MM.1S (cell line): ENCODE measurements around the gene TTC39C.

Experiments used
- DNase-seq: peaks from one replicate; pipeline ENCODE4 v3.0.0-alpha.2; 2015
- H2AFZ ChIP-seq: fragments of 300-600 bp; sonication (generic); 2 replicates; pipeline ENCODE4 v1.6.0; 2016; ENCODE audit warnings: antibody characterized with exemption, low read length
- H3F3A ChIP-seq: fragments of 300-600 bp; sonication (generic); 2 replicates; pipeline ENCODE4 v1.6.1; 2016; ENCODE audit warnings: mild to moderate bottlenecking, antibody characterized with exemption, low read length, moderate library complexity, mixed read lengths; ENCODE audit not compliant: insufficient read depth
- H3K27ac ChIP-seq: fragments of 300-600 bp; sonication (generic); 2 replicates; pipeline ENCODE4 v1.5.1; 2016; ENCODE audit warnings: mild to moderate bottlenecking, low read length
- H3K27me3 ChIP-seq: fragments of 300-600 bp; sonication (generic); replicated peaks from 2 replicates; pipeline ENCODE4 v1.6.0; 2016; ENCODE audit warnings: low read length; ENCODE audit not compliant: insufficient read depth
- H3K36me3 ChIP-seq: fragments of 300-600 bp; sonication (generic); replicated peaks from 2 replicates; pipeline ENCODE4 v1.6.1; 2016; ENCODE audit warnings: mild to moderate bottlenecking, low read length, mixed read lengths; ENCODE audit not compliant: insufficient read depth
- H3K4me1 ChIP-seq: fragments of 300-600 bp; sonication (generic); 2 replicates; pipeline ENCODE4 v1.6.1; 2016; ENCODE audit warnings: low read length, mixed read lengths
- H3K4me2 ChIP-seq: fragments of 300-600 bp; sonication (generic); 2 replicates; pipeline ENCODE4 v1.6.0; 2016; ENCODE audit warnings: low read depth, low read length
- H3K4me3 ChIP-seq: fragments of 300-600 bp; sonication (generic); 2 replicates; pipeline ENCODE4 v1.5.1; 2016; ENCODE audit warnings: low read length, mixed read lengths
- H3K79me2 ChIP-seq: fragments of 300-600 bp; sonication (generic); 2 replicates; pipeline ENCODE4 v1.6.1; 2016; ENCODE audit warnings: mixed run types, low read length, mixed read lengths
- H3K9ac ChIP-seq: fragments of 300-600 bp; sonication (generic); 2 replicates; pipeline ENCODE4 v1.6.1; 2016; ENCODE audit warnings: low read length, mixed read lengths
- H3K9me2 ChIP-seq: fragments of 300-600 bp; sonication (generic); replicated peaks from 2 replicates; pipeline ENCODE4 v1.6.1; 2016; ENCODE audit warnings: mild to moderate bottlenecking, low read length, mixed read lengths; ENCODE audit not compliant: insufficient read depth
- H3K9me3 ChIP-seq: fragments of 300-600 bp; sonication (generic); replicated peaks from 2 replicates; pipeline ENCODE4 v1.6.1; 2016; ENCODE audit warnings: mild to moderate bottlenecking, low read length, mixed read lengths; ENCODE audit not compliant: insufficient read depth
- H4K20me1 ChIP-seq: fragments of 300-600 bp; sonication (generic); 2 replicates; pipeline ENCODE4 v1.6.1; 2016; ENCODE audit warnings: mild to moderate bottlenecking, low read length, moderate library complexity, mixed read lengths; ENCODE audit not compliant: insufficient read depth
- CTCF ChIP-seq: fragments of 300-600 bp; sonication (generic); IDR thresholded peaks from 2 replicates; pipeline ENCODE4 v1.5.1; 2016; ENCODE audit warnings: antibody characterized with exemption, low read length, mixed read lengths
- EZH2 ChIP-seq: fragments of 300-600 bp; sonication (generic); optimal IDR thresholded peaks from 2 replicates; pipeline ENCODE3; 2017; ENCODE audit warnings: low read depth, mild to moderate bottlenecking, antibody characterized with exemption, low read length, mixed read lengths
- EZH2phosphoT487 ChIP-seq: fragments of 300-600 bp; sonication (generic); IDR thresholded peaks from 2 replicates; pipeline ENCODE4 v1.6.1; 2018; ENCODE audit warnings: antibody characterized with exemption, low read length

The TTC39C gene

GRCh38 chr18:24055009-24055804, 40.7 kb downstream of the TTC39C start:
- Histone ChIP-seq H3K9me3 (no peaks in the 10 kb centered on the region), H3K36me3 (no peaks in the 10 kb centered on the region), H3K9me2 (no peaks in the 10 kb centered on the region), H3K4me3 (no peak overlapping the region), H3K27me3 (no peaks in the 10 kb centered on the region), H2AFZ (no peak overlapping the region), H3F3A (no peaks in the 10 kb centered on the region), H3K79me2 (no peaks in the 10 kb centered on the region), H3K27ac (no peak overlapping the region), H3K9ac (no peak overlapping the region), H4K20me1 (no peaks in the 10 kb centered on the region), H3K4me1 (no peaks in the 10 kb centered on the region), H3K4me2 (no peak overlapping the region)
- no peak for DNase-seq
- TF ChIP-seq EZH2phosphoT487 (no peak), CTCF (no peak), EZH2 (no peak)

GRCh38 chr18:24055878-24056277, 41.3 kb downstream of the TTC39C start:
- Histone ChIP-seq H3K27ac (no peak overlapping the region), H4K20me1 (no peaks in the 10 kb centered on the region), H3K9me3 (no peaks in the 10 kb centered on the region), H2AFZ (no peak overlapping the region), H3K4me1 (no peaks in the 10 kb centered on the region), H3K27me3 (no peaks in the 10 kb centered on the region), H3K79me2 (no peaks in the 10 kb centered on the region), H3K36me3 (no peaks in the 10 kb centered on the region), H3K4me3 (no peak overlapping the region), H3K9ac (no peak overlapping the region), H3K9me2 (no peaks in the 10 kb centered on the region), H3K4me2 (no peak overlapping the region), H3F3A (no peaks in the 10 kb centered on the region)
- no peak for DNase-seq
- TF ChIP-seq EZH2: no peak
- TF ChIP-seq CTCF: no peak
- TF ChIP-seq EZH2phosphoT487: no peak

GRCh38 chr18:24056506-24056905, 42.0 kb downstream of the TTC39C start:
- TF ChIP-seq EZH2 (no peak), CTCF (no peak), EZH2phosphoT487 (no peak)
- Histone ChIP-seq H3K9ac (no peak overlapping the region), H3K4me3 (no peak overlapping the region), H3K27ac (no peak overlapping the region), H3K27me3 (no peaks in the 10 kb centered on the region), H3K9me2 (no peaks in the 10 kb centered on the region), H2AFZ (no peak overlapping the region), H3K36me3 (no peaks in the 10 kb centered on the region), H4K20me1 (no peaks in the 10 kb centered on the region), H3F3A (no peaks in the 10 kb centered on the region), H3K9me3 (no peaks in the 10 kb centered on the region), H3K4me2 (no peak overlapping the region), H3K79me2 (no peaks in the 10 kb centered on the region), H3K4me1 (no peaks in the 10 kb centered on the region)
- DNase-seq: no peak
